Measurements from ENCODE around the gene PATJ. TPM values are rescaled to one million over a fixed set of nuclear protein-coding genes. Genes with fewer than 3 reads are reported as not detected.

The PATJ gene
- total and polyA plus RNA-seq, 2 donors (not counting 1 experiment from before 2014, with no cell fraction given), result 8.0 to 45.3 TPM

- no peak overlapping the region for H3K4me3 ChIP-seq (ENCODE audit: control extremely low read depth in 1 of 5, extremely low read depth in 1 of 5, insufficient read depth in 1 of 5, low read depth in 2 of 5, low read length in 4 of 5)
- no peak overlapping the region for H2AFZ ChIP-seq (ENCODE audit: insufficient read depth, low read depth, low read length, poor library complexity, severe bottlenecking)
- no peaks in the 10 kb centered on the region for H3K79me2 ChIP-seq (ENCODE audit: control insufficient read depth, insufficient read depth, low read length)
- WGBS (ENCODE audit: insufficient coverage), result 100% methylated on average over 2 of the region's 2 CpGs
- no peak overlapping the region for H3K9ac ChIP-seq (ENCODE audit: low read length)
- Mint-ChIP-seq H3K9me3 (ENCODE audit: insufficient read depth) (no peaks in the 10 kb centered on the region), H3K4me1 (no peaks in the 10 kb centered on the region), H3K27ac (no peak overlapping the region), H3K4me3 (no peak overlapping the region), H3K27me3 (no peaks in the 10 kb centered on the region)
- H3K9me3 ChIP-seq (ENCODE audit: control extremely low read depth in 1 of 3, control insufficient read depth in 2 of 3, insufficient read depth in 1 of 3, low read length in 2 of 3), result no peaks in the 10 kb centered on the region
- ChIA-PET POLR2A (no interaction called here), CTCF (interaction anchor here (0.6 kb wide), 1 partner anchor 707 kb away, joined by 5 read pairs; no protein-coding TSS in a partner anchor)
- TF ChIP-seq EZH2 (IDR thresholded peaks at IDR 0.05; ENCODE audit: borderline replicate concordance, insufficient read depth, low read depth, low read length, poor library complexity, severe bottlenecking), result no peak
- TF ChIP-seq, protein P1, sequence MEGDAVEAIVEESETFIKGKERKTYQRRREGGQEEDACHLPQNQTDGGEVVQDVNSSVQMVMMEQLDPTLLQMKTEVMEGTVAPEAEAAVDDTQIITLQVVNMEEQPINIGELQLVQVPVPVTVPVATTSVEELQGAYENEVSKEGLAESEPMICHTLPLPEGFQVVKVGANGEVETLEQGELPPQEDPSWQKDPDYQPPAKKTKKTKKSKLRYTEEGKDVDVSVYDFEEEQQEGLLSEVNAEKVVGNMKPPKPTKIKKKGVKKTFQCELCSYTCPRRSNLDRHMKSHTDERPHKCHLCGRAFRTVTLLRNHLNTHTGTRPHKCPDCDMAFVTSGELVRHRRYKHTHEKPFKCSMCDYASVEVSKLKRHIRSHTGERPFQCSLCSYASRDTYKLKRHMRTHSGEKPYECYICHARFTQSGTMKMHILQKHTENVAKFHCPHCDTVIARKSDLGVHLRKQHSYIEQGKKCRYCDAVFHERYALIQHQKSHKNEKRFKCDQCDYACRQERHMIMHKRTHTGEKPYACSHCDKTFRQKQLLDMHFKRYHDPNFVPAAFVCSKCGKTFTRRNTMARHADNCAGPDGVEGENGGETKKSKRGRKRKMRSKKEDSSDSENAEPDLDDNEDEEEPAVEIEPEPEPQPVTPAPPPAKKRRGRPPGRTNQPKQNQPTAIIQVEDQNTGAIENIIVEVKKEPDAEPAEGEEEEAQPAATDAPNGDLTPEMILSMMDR (IDR thresholded peaks at IDR 0.05), result no peak
- no peaks in the 10 kb centered on the region for H3K27me3 ChIP-seq (replicated peaks in 1 of 4; ENCODE audit: control extremely low read depth in 1 of 4, control insufficient read depth in 3 of 4, insufficient read depth in 4 of 4, low read length in 3 of 4)
- intact Hi-C loops (cut with micrococcal nuclease), result no loop called here
- DNase-seq, result no peak
- no peak for ATAC-seq (ENCODE audit: low read depth)
- no peak overlapping the region for H3K27ac ChIP-seq (ENCODE audit: low read length in 2 of 2)
- H3K4me1 ChIP-seq (ENCODE audit: control insufficient read depth in 2 of 2, insufficient read depth in 2 of 2, low read length in 2 of 2), result no peaks in the 10 kb centered on the region
- H4K20me1 ChIP-seq (ENCODE audit: control insufficient read depth, insufficient read depth, low read length, poor library complexity, severe bottlenecking), result no peaks in the 10 kb centered on the region
- H3K36me3 ChIP-seq (replicated peaks in 1 of 2; ENCODE audit: control extremely low read depth in 1 of 2, control insufficient read depth in 1 of 2, extremely low read depth in 1 of 2, insufficient read depth in 2 of 2, low read length in 1 of 2), result no peaks in the 10 kb centered on the region
- no peak overlapping the region for H3K4me2 ChIP-seq (replicated peaks; ENCODE audit: low read depth, low read length, poor library complexity, severe bottlenecking)
These were observed 298.2 kb downstream of the PATJ start for GRCh38 chr1:62040450-62040849.

GRCh38 chr1:62040973-62041372 is 298.7 kb downstream of the PATJ start:
- no peak for ATAC-seq (ENCODE audit: low read depth)

More at GRCh38 chr1:62040973-62041372, 298.7 kb downstream of the PATJ start:
- H3K9ac ChIP-seq (ENCODE audit: low read length), result no peak overlapping the region
- ChIA-PET CTCF (interaction anchor here (0.6 kb wide), 1 partner anchor 706 kb away, joined by 5 read pairs; no protein-coding TSS in a partner anchor), POLR2A (no interaction called here)
- no peak overlapping the region for H2AFZ ChIP-seq (ENCODE audit: insufficient read depth, low read depth, low read length, poor library complexity, severe bottlenecking)
- Mint-ChIP-seq H3K27ac (no peak overlapping the region), H3K4me1 (no peaks in the 10 kb centered on the region), H3K4me3 (no peak overlapping the region), H3K9me3 (ENCODE audit: insufficient read depth) (no peaks in the 10 kb centered on the region), H3K27me3 (no peaks in the 10 kb centered on the region)
- no peak overlapping the region for H3K4me3 ChIP-seq (ENCODE audit: control extremely low read depth in 1 of 5, extremely low read depth in 1 of 5, insufficient read depth in 1 of 5, low read depth in 2 of 5, low read length in 4 of 5)
- H3K36me3 ChIP-seq (replicated peaks in 1 of 2; ENCODE audit: control extremely low read depth in 1 of 2, control insufficient read depth in 1 of 2, extremely low read depth in 1 of 2, insufficient read depth in 2 of 2, low read length in 1 of 2), result no peaks in the 10 kb centered on the region
- no peak for DNase-seq
- H3K79me2 ChIP-seq (ENCODE audit: control insufficient read depth, insufficient read depth, low read length), result no peaks in the 10 kb centered on the region
- no peaks in the 10 kb centered on the region for H4K20me1 ChIP-seq (ENCODE audit: control insufficient read depth, insufficient read depth, low read length, poor library complexity, severe bottlenecking)
- no peaks in the 10 kb centered on the region for H3K9me3 ChIP-seq (ENCODE audit: control extremely low read depth in 1 of 3, control insufficient read depth in 2 of 3, insufficient read depth in 1 of 3, low read length in 2 of 3)
- no peaks in the 10 kb centered on the region for H3K27me3 ChIP-seq (replicated peaks in 1 of 4; ENCODE audit: control extremely low read depth in 1 of 4, control insufficient read depth in 3 of 4, insufficient read depth in 4 of 4, low read length in 3 of 4)
- no peak overlapping the region for H3K27ac ChIP-seq (ENCODE audit: low read length in 2 of 2)
- no peak overlapping the region for H3K4me2 ChIP-seq (replicated peaks; ENCODE audit: low read depth, low read length, poor library complexity, severe bottlenecking)
- intact Hi-C loops (cut with micrococcal nuclease), result no loop called here
- TF ChIP-seq, protein P1 (IDR thresholded peaks at IDR 0.05), result no peak
- no peak for TF ChIP-seq EZH2 (IDR thresholded peaks at IDR 0.05; ENCODE audit: borderline replicate concordance, insufficient read depth, low read depth, low read length, poor library complexity, severe bottlenecking)
- H3K4me1 ChIP-seq (ENCODE audit: control insufficient read depth in 2 of 2, insufficient read depth in 2 of 2, low read length in 2 of 2), result no peaks in the 10 kb centered on the region
